Left lobe of liver (tissue), 2 donors: ENCODE data around the gene KRT12. TPM values are rescaled to one million over a fixed set of nuclear protein-coding genes. Genes with fewer than 3 reads are reported as not detected.

Experiments used
- ATAC-seq: fragments of 200-7000 bp; cut with Tn5 transposase; one replicate; pipeline ENCODE4 v1.9.1; 2020; ENCODE audit warnings: mild to moderate bottlenecking, moderate library complexity
- DNase-seq: peaks from one replicate; pipeline ENCODE4 v3.0.0-alpha.2; 2020; ENCODE audit warnings: low spot score
- total RNA-seq: library from RNA; stranded (reverse); gene quantifications from one replicate; pipeline ENCODE4 v1.2.1, GENCODE V29; 2021
- donor health status: DM: no; HTN: no; CAD: no; lungs with moderate emphysema.
- donor health status: DM: no; HTN: yes; CAD: no.

The KRT12 gene
- total RNA-seq, 1 donor from 2014 or later = not detected

GRCh38 chr17:40848583-40849235 is 18.3 kb downstream of the KRT12 start:
- DNase-seq (no peak), ATAC-seq (no peak)

- DNase-seq = no peak
- no peak for ATAC-seq
These were observed 20.4 kb downstream of the KRT12 start for GRCh38 chr17:40846515-40847144.

- no peak for DNase-seq
- no peak for ATAC-seq
These were observed 22.3 kb downstream of the KRT12 start for GRCh38 chr17:40844671-40845107.

- DNase-seq = no peak
- no peak for ATAC-seq
These were observed 23.8 kb downstream of the KRT12 start for GRCh38 chr17:40843242-40843641.

GRCh38 chr17:40841246-40841645 is 25.8 kb downstream of the KRT12 start:
- ATAC-seq (no peak), DNase-seq (no peak)

GRCh38 chr17:40839194-40839593 is 27.8 kb downstream of the KRT12 start:
- ATAC-seq (no peak), DNase-seq (no peak)

- DNase-seq (no peak), ATAC-seq (no peak)
These were observed 31.0 kb downstream of the KRT12 start for GRCh38 chr17:40836020-40836419.

- ATAC-seq (no peak), DNase-seq (no peak)
These were observed 33.1 kb downstream of the KRT12 start for GRCh38 chr17:40833882-40834281.

- ATAC-seq = no peak
- DNase-seq = no peak
These were observed 34.2 kb downstream of the KRT12 start for GRCh38 chr17:40832840-40833239.

- no peak for ATAC-seq
- DNase-seq = no peak
These were observed 36.8 kb downstream of the KRT12 start for GRCh38 chr17:40830085-40830776.

GRCh38 chr17:40828454-40829044 is 38.5 kb downstream of the KRT12 start:
- ATAC-seq (no peak), DNase-seq (no peak)

- ATAC-seq = no peak
- no peak for DNase-seq
These were observed 39.1 kb downstream of the KRT12 start for GRCh38 chr17:40827746-40828453.

- no peak for ATAC-seq
- DNase-seq = no peak
These were observed 41.4 kb downstream of the KRT12 start for GRCh38 chr17:40825599-40825998.

- DNase-seq (no peak), ATAC-seq (no peak)
These were observed 42.8 kb downstream of the KRT12 start for GRCh38 chr17:40824015-40824832.

GRCh38 chr17:40822132-40822812 is 44.8 kb downstream of the KRT12 start, which contains the start of gene KRT10:
KRT10 (minus strand) TSS chr17:40822614; CDS start chr17:40822585, 29 bp downstream.
- ATAC-seq (no peak), DNase-seq (no peak)

GRCh38 chr17:40821536-40821935 is 45.5 kb downstream of the KRT12 start:
- ATAC-seq (no peak), DNase-seq (no peak)

- DNase-seq = no peak
- ATAC-seq = no peak
These were observed 46.7 kb downstream of the KRT12 start for GRCh38 chr17:40820228-40820838.

- ATAC-seq = peak; percentile 28
These were observed 47.4 kb downstream of the KRT12 start for GRCh38 chr17:40819528-40820125.

More at GRCh38 chr17:40819528-40820125, 47.4 kb downstream of the KRT12 start:
- DNase-seq = no peak
